Calu3 (cell line): ENCODE results near the gene LSM12. TPM values are rescaled to one million over a fixed set of nuclear protein-coding genes. Genes with fewer than 3 reads are reported as not detected.

ENCODE experiments used
- BruUV-seq: library from RNA; stranded (reverse); fragments of 400-500 nt; replicated peaks from 2 replicates; lab custom pipeline; 2021; lab: Mats Ljungman, UMichigan
- CTCF ChIA-PET: fragments of 300-600 bp; sonication (Branson Sonifier 250); formaldehyde crosslinking; loops from one replicate; lab custom pipeline; 2022; ENCODE audit warnings: antibody characterized with exemption; lab: Charles Lee
- DNase-seq: peaks from one replicate; pipeline ENCODE4 v3.0.0; 2022
- H3K27ac Mint-ChIP-seq: one replicate; pipeline ENCODE4 v1.8.0; 2022; ENCODE audit warnings: mixed read lengths; ENCODE audit not compliant: unreplicated experiment
- H3K27me3 Mint-ChIP-seq: one replicate; pipeline ENCODE4 v1.8.0; 2022; ENCODE audit warnings: mixed read lengths; ENCODE audit not compliant: unreplicated experiment
- H3K36me3 Mint-ChIP-seq: one replicate; pipeline ENCODE4 v1.8.0; 2022; ENCODE audit warnings: mild to moderate bottlenecking, moderate library complexity, mixed read lengths; ENCODE audit not compliant: insufficient read depth, unreplicated experiment
- H3K4me1 Mint-ChIP-seq: one replicate; pipeline ENCODE4 v1.8.0; 2022; ENCODE audit warnings: mild to moderate bottlenecking, low read depth, mixed read lengths; ENCODE audit not compliant: unreplicated experiment
- H3K4me3 Mint-ChIP-seq: one replicate; pipeline ENCODE4 v1.8.0; 2022; ENCODE audit warnings: mild to moderate bottlenecking, low read depth, moderate library complexity, mixed read lengths; ENCODE audit not compliant: unreplicated experiment
- H3K9me3 Mint-ChIP-seq: one replicate; pipeline ENCODE4 v1.8.0; 2022; ENCODE audit warnings: low read depth, mixed read lengths; ENCODE audit not compliant: unreplicated experiment
- CTCF ChIP-seq: fragments of 200-600 bp; IDR thresholded peaks from one replicate; pipeline ENCODE4 v1.8.0; 2022; ENCODE audit warnings: antibody characterized with exemption; ENCODE audit not compliant: unreplicated experiment
- intact Hi-C: fragments of 100-400 bp; cut with micrococcal nuclease; formaldehyde crosslinking; loops from one replicate; pipeline ENCODE4 v1.10.0; 2022; ENCODE audit not compliant: unreplicated experiment
- total RNA-seq: library from RNA; stranded (reverse); gene quantifications from 2 replicates; pipeline ENCODE4 v1.2.3, GENCODE V29; 2022

LSM12 gene
- total RNA-seq, 1 experiment from 2014 or later, result 79.5 TPM

GRCh38 chr17:44113382-44113781, 46.9 kb upstream of the LSM12 start:
- no peaks in the 10 kb centered on the region for H3K9me3 Mint-ChIP-seq
- no TSS peak for BruUV-seq
- no peaks in the 10 kb centered on the region for H3K4me1 Mint-ChIP-seq
- H3K4me3 Mint-ChIP-seq, result no peak overlapping the region
- no peaks in the 10 kb centered on the region for H3K27me3 Mint-ChIP-seq
- no peak overlapping the region for H3K27ac Mint-ChIP-seq
- no peak for TF ChIP-seq CTCF
- H3K36me3 Mint-ChIP-seq, result peaks cover 10% of the 10 kb centered on the region
- no peak for DNase-seq
- intact Hi-C loops, result no loop called here
- CTCF ChIA-PET, result no interaction called here

- Mint-ChIP-seq H3K4me3 (no peak overlapping the region), H3K9me3 (no peaks in the 10 kb centered on the region), H3K4me1 (no peaks in the 10 kb centered on the region), H3K27ac (no peak overlapping the region), H3K27me3 (no peaks in the 10 kb centered on the region), H3K36me3 (peaks cover 10% of the 10 kb centered on the region)
- no TSS peak for BruUV-seq
- DNase-seq, result no peak
- intact Hi-C loops, result no loop called here
- no peak for TF ChIP-seq CTCF
- CTCF ChIA-PET, result interaction anchor here (1.1 to 1.4 kb wide), 2 partner anchors 11 to 233 kb away, joined by 4 to 6 read pairs; partner anchors contain the start of gene HDAC5
These were observed 46.1 kb upstream of the LSM12 start for GRCh38 chr17:44112284-44113280.

GRCh38 chr17:44111777-44112176, 45.3 kb upstream of the LSM12 start:
- Mint-ChIP-seq H3K36me3 (peaks cover 10% of the 10 kb centered on the region), H3K27me3 (no peaks in the 10 kb centered on the region), H3K4me3 (no peak overlapping the region), H3K9me3 (no peaks in the 10 kb centered on the region), H3K27ac (no peak overlapping the region), H3K4me1 (no peaks in the 10 kb centered on the region)
- BruUV-seq, result no TSS peak
- TF ChIP-seq CTCF, result no peak
- intact Hi-C loops, result no loop called here
- DNase-seq, result no peak
- CTCF ChIA-PET, result interaction anchor here (1.0 to 1.4 kb wide), 3 partner anchors 12 to 234 kb away, joined by 3 to 6 read pairs (median 4); partner anchors contain the start of gene HDAC5

GRCh38 chr17:44110823-44111633, 44.6 kb upstream of the LSM12 start:
- H3K4me3 Mint-ChIP-seq, result peak overlapping the region; percentile 17
- BruUV-seq, result no TSS peak
- CTCF ChIA-PET, result interaction anchor here (0.6 to 1.4 kb wide), 8 partner anchors 10 to 245 kb away, joined by 3 to 9 read pairs (median 4); partner anchors contain the start of gene HDAC5
- intact Hi-C loops, result no loop called here
- DNase-seq, result peak; percentile 94
- TF ChIP-seq CTCF, result peak; percentile 16
- no peaks in the 10 kb centered on the region for H3K4me1 Mint-ChIP-seq
- H3K36me3 Mint-ChIP-seq, result peaks cover 10% of the 10 kb centered on the region
- H3K9me3 Mint-ChIP-seq, result no peaks in the 10 kb centered on the region
- no peak overlapping the region for H3K27ac Mint-ChIP-seq
- H3K27me3 Mint-ChIP-seq, result no peaks in the 10 kb centered on the region
